Measurements from ENCODE around the gene CACNA2D2. TPM values are rescaled to one million over a fixed set of nuclear protein-coding genes. Genes with fewer than 3 reads are reported as not detected.

Gene CACNA2D2
- total RNA-seq, 1 experiment from 2014 or later: 27.7 TPM

GRCh38 chr3:50502584-50503423 lies 630 bp downstream of the CACNA2D2 start:
- Histone ChIP-seq H3K9me3 (ENCODE audit: control insufficient read depth, low read depth, low read length) (no peaks in the 10 kb centered on the region), H3K79me1 (ENCODE audit: insufficient read depth, low read depth, low read length, poor library complexity, severe bottlenecking) (no peaks in the 10 kb centered on the region), H4K8ac (replicated peaks; ENCODE audit: insufficient read length, low read depth, low read length) (no peak overlapping the region), H2BK5ac (ENCODE audit: insufficient read length, low read length) (no peak overlapping the region), H2BK120ac (ENCODE audit: low read depth, low read length, poor library complexity, severe bottlenecking) (no peak overlapping the region), H3K14ac (ENCODE audit: insufficient read depth, low read length) (no peak overlapping the region), H2BK20ac (ENCODE audit: low read depth, low read length, poor library complexity, severe bottlenecking) (no peak overlapping the region), H3K23me2 (ENCODE audit: insufficient read length, low read depth, low read length, poor library complexity, severe bottlenecking) (peaks cover 11% of the 10 kb centered on the region), H3T11ph (ENCODE audit: low read length) (no peak overlapping the region), H3K27me3 (ENCODE audit: insufficient read depth, low read length) (peaks cover 22% of the 10 kb centered on the region; the same call in 1 of the 2 replicates), H3K18ac (ENCODE audit: insufficient read length, low read depth, low read length) (no peak overlapping the region), H3K4ac (ENCODE audit: low read depth, low read length) (no peak overlapping the region), H3K23ac (ENCODE audit: insufficient read length, low read depth, low read length) (no peak overlapping the region), H4K20me1 (ENCODE audit: control insufficient read depth, insufficient read depth, insufficient read length) (no peaks in the 10 kb centered on the region), H3K79me2 (ENCODE audit: insufficient read depth, low read length) (no peaks in the 10 kb centered on the region), H2BK15ac (ENCODE audit: low read depth, low read length) (no peak overlapping the region), H4K91ac (ENCODE audit: insufficient read length, low read depth, low read length) (no peak overlapping the region), H3K4me1 (ENCODE audit: insufficient read depth, low read length) (no peaks in the 10 kb centered on the region), H2AFZ (ENCODE audit: low read length) (no peak overlapping the region), H3K9ac (ENCODE audit: extremely low read depth, insufficient read length, low read length) (no peak overlapping the region), H2AK5ac (ENCODE audit: insufficient read length, low read length) (no peak overlapping the region), H2BK12ac (ENCODE audit: insufficient read length, low read depth, low read length) (no peak overlapping the region), H3K56ac (ENCODE audit: insufficient read length, low read depth, low read length) (no peak overlapping the region), H4K5ac (ENCODE audit: insufficient read length, low read depth, low read length) (no peak overlapping the region), H3K27ac (ENCODE audit: insufficient read length, low read depth, low read length) (no peak overlapping the region), H3K4me2 (ENCODE audit: insufficient read depth, insufficient read length, low read length) (peak overlapping the region; percentile 81)
- no peaks in the 10 kb centered on the region for H3K9me3 Mint-ChIP-seq
- DNase-seq: peak; percentile 51
- peaks cover 27% of the 10 kb centered on the region in 2 experiments for H3K4me1 Mint-ChIP-seq
- peaks cover 0 to 2% (median 0%) of the 10 kb centered on the region in 3 experiments; a peak in 3 of 7 replicates for H3K36me3 Mint-ChIP-seq (ENCODE audit: insufficient read depth in 1 of 3, low read depth in 3 of 3)
- H3K4me3 Mint-ChIP-seq: peak overlapping the region; percentile 69 to 78
- no peak overlapping the region for H3K27ac Mint-ChIP-seq
- peak; percentile 40; the same call in 2 of the 3 replicates for TF ChIP-seq CTCF (conservative IDR thresholded peaks at IDR 0.05)
- WGBS (ENCODE audit: extremely low coverage, insufficient read length, low lambda C conversion rate): no CpG with 5 or more reads among the region's 79 CpGs
- peaks cover 57% of the 10 kb centered on the region for H3K27me3 Mint-ChIP-seq (ENCODE audit: low read depth)
